ENCODE data around the gene NR2C1.
"Not testable (repeated sequence)": the region's sequence is repeated elsewhere in the genome, so short reads cannot be mapped to it uniquely, and the experiment has no call there.

- not testable (repeated sequence) for TF ChIP-seq CTCF, EP300, POLR2A (IDR thresholded peaks at IDR 0.05)
Observed at GRCh38 chr12:94985099-94985498, 88.3 kb downstream of the NR2C1 start.
